Activated B cell treated with CpG ODN at 0.5 μM for 24 hours (primary cell): ENCODE measurements around the gene FBXL7. TPM values are rescaled to one million over a fixed set of nuclear protein-coding genes. Genes with fewer than 3 reads are reported as not detected.

Source experiments
- ATAC-seq: fragments of 200-7000 bp; cut with Tn5 transposase; one replicate; pipeline ENCODE4 v1.10.0; 2021; ENCODE audit warnings: low read depth, mild to moderate bottlenecking, moderate library complexity
- CTCF ChIA-PET: fragments of 350-600 bp; sonication (Branson Sonifier 250); formaldehyde crosslinking; loops from one replicate; lab custom pipeline; 2021; ENCODE audit warnings: antibody characterized with exemption; lab: Charles Lee
- POLR2A ChIA-PET: fragments of 350-600 bp; sonication (Branson Sonifier 250); formaldehyde crosslinking; loops from one replicate; lab custom pipeline; 2021; ENCODE audit warnings: antibody characterized with exemption; lab: Charles Lee
- DNase-seq: peaks from one replicate; pipeline ENCODE4 v3.0.0; 2022
- H3K27ac Mint-ChIP-seq: one replicate; pipeline ENCODE4 v1.8.0; 2020; ENCODE audit warnings: mixed read lengths
- H3K27me3 Mint-ChIP-seq: one replicate; pipeline ENCODE4 v1.8.0; 2021; ENCODE audit warnings: mixed read lengths
- H3K36me3 Mint-ChIP-seq: one replicate; pipeline ENCODE4 v1.8.0; 2021; ENCODE audit warnings: low read depth, mixed read lengths
- H3K4me1 Mint-ChIP-seq: one replicate; pipeline ENCODE4 v1.8.0; 2021; ENCODE audit warnings: mixed read lengths
- H3K4me3 Mint-ChIP-seq: one replicate; pipeline ENCODE4 v1.8.0; 2020; ENCODE audit warnings: mild to moderate bottlenecking, mixed read lengths
- H3K9me3 Mint-ChIP-seq: one replicate; pipeline ENCODE4 v1.8.0; 2020; ENCODE audit warnings: mixed read lengths
- CTCF ChIP-seq: fragments of 200-600 bp; IDR thresholded peaks from one replicate; pipeline ENCODE4 v1.8.0; 2022; ENCODE audit warnings: antibody characterized with exemption, mild to moderate bottlenecking
- intact Hi-C: fragments of 100-400 bp; cut with micrococcal nuclease; formaldehyde crosslinking; loops from one replicate; pipeline ENCODE4 v1.15.1; 2024
- total RNA-seq: library from RNA; stranded (reverse); gene quantifications from 2 replicates; pipeline ENCODE4 v1.2.3, GENCODE V29; 2022

FBXL7 gene
- total RNA-seq, 1 donor from 2014 or later = not detected

DNA sequence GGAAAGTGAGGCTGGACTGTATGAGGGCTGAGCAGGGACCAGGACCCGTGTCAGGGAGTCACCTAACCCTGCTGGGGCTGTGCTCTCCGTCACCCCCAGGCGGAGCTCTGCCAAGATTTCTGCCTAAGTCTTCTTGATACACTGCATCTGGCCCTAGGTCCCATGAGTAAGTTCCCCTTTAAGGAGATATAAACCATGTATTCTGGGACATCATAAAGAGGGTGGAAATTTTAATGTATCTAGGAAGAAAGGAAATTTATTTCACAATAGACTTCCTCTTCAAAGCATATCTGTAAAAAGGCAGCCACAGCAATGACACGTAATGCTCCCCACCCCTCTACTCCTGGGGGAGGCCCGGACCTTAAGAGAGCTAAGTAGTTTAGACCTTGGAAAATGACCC, 183.4 kb downstream of the FBXL7 start:
- no peaks in the 10 kb centered on the region for H3K27me3 Mint-ChIP-seq
- no peak for TF ChIP-seq CTCF
- H3K27ac Mint-ChIP-seq = no peak overlapping the region
- no peak overlapping the region for H3K4me3 Mint-ChIP-seq
- H3K4me1 Mint-ChIP-seq = no peaks in the 10 kb centered on the region
- H3K9me3 Mint-ChIP-seq = peaks cover 3% of the 10 kb centered on the region
- intact Hi-C loops = no loop called here
- no peak for ATAC-seq
- CTCF ChIA-PET = no interaction called here
- H3K36me3 Mint-ChIP-seq = no peaks in the 10 kb centered on the region
- POLR2A ChIA-PET = no interaction called here
- no peak for DNase-seq

DNA sequence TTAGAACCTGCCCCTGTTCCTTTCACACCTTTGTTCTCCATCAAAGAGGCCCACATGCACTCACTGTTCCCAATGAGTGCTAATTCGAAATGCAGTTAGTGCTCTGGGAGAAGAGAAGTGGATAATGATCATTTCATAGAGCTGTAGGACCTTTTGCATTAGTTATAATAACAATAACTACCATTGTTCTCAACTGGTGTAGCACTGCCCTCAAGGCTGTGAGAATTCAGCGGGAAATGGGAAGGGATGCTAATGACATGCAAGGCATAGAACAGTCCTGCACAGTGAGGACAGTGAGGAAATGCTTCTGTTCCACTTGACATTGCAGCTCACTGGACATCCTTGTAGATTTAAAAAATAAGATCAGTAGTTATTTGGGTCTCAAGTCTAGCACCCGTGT, 187.4 kb downstream of the FBXL7 start:
- CTCF ChIA-PET = no interaction called here
- ATAC-seq (no peak), DNase-seq (no peak)
- no peaks in the 10 kb centered on the region for H3K36me3 Mint-ChIP-seq
- TF ChIP-seq CTCF = no peak
- POLR2A ChIA-PET = no interaction called here
- intact Hi-C loops = no loop called here
- H3K27ac Mint-ChIP-seq = no peak overlapping the region
- H3K9me3 Mint-ChIP-seq = peaks cover 2% of the 10 kb centered on the region
- no peaks in the 10 kb centered on the region for H3K4me1 Mint-ChIP-seq
- H3K27me3 Mint-ChIP-seq = no peaks in the 10 kb centered on the region
- no peak overlapping the region for H3K4me3 Mint-ChIP-seq

DNA sequence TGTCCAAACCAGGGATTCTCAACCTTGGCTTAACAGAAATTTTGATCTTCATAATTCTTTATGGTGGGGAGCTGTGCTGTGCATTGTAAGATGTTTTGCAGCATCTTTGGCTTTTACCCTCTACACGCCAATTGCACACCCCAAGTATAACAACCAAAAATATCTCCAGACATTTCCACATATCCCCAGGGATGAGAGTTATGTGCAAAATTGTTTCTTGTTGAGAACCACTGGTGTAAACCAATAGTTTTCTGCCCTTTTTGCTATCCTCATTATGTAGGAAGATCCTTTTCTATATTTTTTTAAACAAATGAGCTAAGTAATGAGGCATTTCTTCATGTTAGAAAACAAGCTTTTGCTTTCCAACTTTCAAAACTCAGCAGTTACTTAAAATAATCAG, 189.9 kb downstream of the FBXL7 start:
- Mint-ChIP-seq H3K9me3 (peaks cover 2% of the 10 kb centered on the region), H3K27me3 (no peaks in the 10 kb centered on the region), H3K27ac (no peak overlapping the region), H3K4me3 (no peak overlapping the region), H3K36me3 (no peaks in the 10 kb centered on the region), H3K4me1 (no peaks in the 10 kb centered on the region)
- CTCF ChIA-PET = no interaction called here
- intact Hi-C loops = no loop called here
- ATAC-seq = no peak
- POLR2A ChIA-PET = no interaction called here
- no peak for DNase-seq
- no peak for TF ChIP-seq CTCF

- no peak overlapping the region for H3K4me3 Mint-ChIP-seq
- no peak for TF ChIP-seq CTCF
- intact Hi-C loops = no loop called here
Observed at GRCh38 chr5:15690611-15691010, 190.6 kb downstream of the FBXL7 start.

DNA sequence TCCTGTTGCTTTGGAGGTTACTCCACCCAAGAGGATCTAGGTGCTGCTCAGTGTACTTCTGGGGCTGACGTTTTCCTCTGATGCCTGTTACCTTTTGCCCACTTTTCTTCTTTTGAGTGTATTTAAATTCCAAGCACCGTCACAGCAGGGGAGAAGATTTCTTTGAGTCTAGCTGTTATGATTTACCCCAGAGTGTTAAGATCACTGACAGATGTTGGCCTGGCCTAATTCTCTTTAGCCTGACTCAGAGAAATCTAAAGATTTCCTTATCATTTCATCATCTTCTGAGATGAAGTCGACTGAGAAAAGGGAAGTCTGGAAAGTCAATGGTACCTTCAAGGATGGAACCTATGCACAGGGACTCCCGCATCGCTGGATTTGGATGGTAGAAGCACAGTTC, 191.5 kb downstream of the FBXL7 start:
- TF ChIP-seq CTCF = no peak

More at GRCh38 chr5:15690611-15691010, 190.6 kb downstream of the FBXL7 start:
- DNase-seq (no peak), ATAC-seq (no peak)
- CTCF ChIA-PET = no interaction called here
- no peaks in the 10 kb centered on the region for H3K27me3 Mint-ChIP-seq
- H3K36me3 Mint-ChIP-seq = no peaks in the 10 kb centered on the region
- peaks cover 2% of the 10 kb centered on the region for H3K9me3 Mint-ChIP-seq
- POLR2A ChIA-PET = no interaction called here
- no peaks in the 10 kb centered on the region for H3K4me1 Mint-ChIP-seq
- no peak overlapping the region for H3K27ac Mint-ChIP-seq

More for the DNA sequence above, 191.5 kb downstream of the FBXL7 start:
- DNase-seq (no peak), ATAC-seq (no peak)
- ChIA-PET CTCF (no interaction called here), POLR2A (no interaction called here)
- Mint-ChIP-seq H3K9me3 (peaks cover 2% of the 10 kb centered on the region), H3K27ac (no peak overlapping the region), H3K36me3 (no peaks in the 10 kb centered on the region), H3K4me3 (no peak overlapping the region), H3K27me3 (no peaks in the 10 kb centered on the region), H3K4me1 (no peaks in the 10 kb centered on the region)
- intact Hi-C loops = no loop called here
